Stimulated activated CD4-positive, alpha-beta T cell treated with anti-CD3 and anti-CD28 coated beads, Interleukin-2, amount 100 ng/mL, for 4 hours (primary cell): Measurements from ENCODE around the gene GLS2.
"Not testable (repeated sequence)": the region's sequence is repeated elsewhere in the genome, so short reads cannot be mapped to it uniquely, and the experiment has no call there.

ENCODE experiments used
- DNase-seq: peaks from one replicate; pipeline ENCODE4 v3.0.0-alpha.2; 2020; ENCODE audit warnings: low read depth

Gene GLS2

GRCh38 chr12:56488041-56488955, at the start of gene GLS2:
GLS2 (minus strand) TSS chr12:56488161; CDS start chr12:56488118, 43 bp downstream.
- peak; percentile 58 for DNase-seq

- no peak for DNase-seq
These were observed 49.6 kb upstream of the GLS2 start for GRCh38 chr12:56537546-56537945.

GRCh38 chr12:56530390-56531055, 42.6 kb upstream of the GLS2 start:
- DNase-seq: no peak

GRCh38 chr12:56529656-56530055, 41.7 kb upstream of the GLS2 start:
- no peak for DNase-seq

GRCh38 chr12:56528846-56529245, 40.9 kb upstream of the GLS2 start:
- DNase-seq: no peak

GRCh38 chr12:56522411-56523193, 34.6 kb upstream of the GLS2 start:
- DNase-seq: no peak

- peak; percentile 2 for DNase-seq
These were observed 33.8 kb upstream of the GLS2 start, which contains the start of gene RBMS2 for GRCh38 chr12:56521590-56522371. RBMS2 (plus strand) TSS chr12:56521820; CDS start chr12:56522024, 204 bp downstream.

GRCh38 chr12:56521209-56521589, 33.2 kb upstream of the GLS2 start:
- no peak for DNase-seq

- DNase-seq: no peak
These were observed 32.5 kb upstream of the GLS2 start for GRCh38 chr12:56520506-56520905.

- no peak for DNase-seq
These were observed 32.1 kb upstream of the GLS2 start for GRCh38 chr12:56520048-56520447.

GRCh38 chr12:56518570-56518969, 30.6 kb upstream of the GLS2 start:
- DNase-seq: no peak

- no peak for DNase-seq
These were observed 29.9 kb upstream of the GLS2 start for GRCh38 chr12:56517854-56518253.

- DNase-seq: not testable (repeated sequence)
These were observed 26.0 kb upstream of the GLS2 start for GRCh38 chr12:56514014-56514318.

- DNase-seq: no peak
These were observed 22.8 kb upstream of the GLS2 start for GRCh38 chr12:56510786-56511185.

- DNase-seq: not testable (repeated sequence)
These were observed 11.9 kb upstream of the GLS2 start for GRCh38 chr12:56499879-56500278.

- not testable (repeated sequence) for DNase-seq
These were observed 11.5 kb upstream of the GLS2 start for GRCh38 chr12:56499452-56499851.

- DNase-seq: not testable (repeated sequence)
These were observed 10.4 kb upstream of the GLS2 start for GRCh38 chr12:56498126-56498902.

- DNase-seq: peak; percentile 51
These were observed 8.7 kb upstream of the GLS2 start for GRCh38 chr12:56496704-56497103.

GRCh38 chr12:56494481-56494880, 6.5 kb upstream of the GLS2 start:
- not testable (repeated sequence) for DNase-seq

GRCh38 chr12:56494106-56494415, 6.1 kb upstream of the GLS2 start:
- not testable (repeated sequence) for DNase-seq
